Left lung (tissue), 10 donors: Measurements from ENCODE around the gene PFN3. TPM values are rescaled to one million over a fixed set of nuclear protein-coding genes. Genes with fewer than 3 reads are reported as not detected.

ENCODE experiments used
- ATAC-seq: fragments of 200-7000 bp; cut with Tn5 transposase; one replicate; pipeline ENCODE4 v1.9.1; 2020; ENCODE audit warnings: moderate library complexity
- DNase-seq, 4 donors: peaks; one replicate each; pipeline ENCODE4 v3.0.0-alpha.2; 2013 to 2020
- H3K27ac ChIP-seq, 2 donors: fragments of 200-600 bp; sonication (generic) in 1 of 2; one replicate each; pipeline versions ENCODE4 v1.5.0 to v1.8.0; 2020 to 2021
- H3K27me3 ChIP-seq, 2 donors: fragments of 200-600 bp; sonication (generic) in 1 of 2; one replicate each; pipeline versions ENCODE4 v1.5.0 to v1.8.0; 2020 to 2021
- H3K36me3 ChIP-seq, 2 donors: fragments of 200-600 bp; sonication (generic) in 1 of 2; one replicate each; pipeline versions ENCODE4 v1.5.0 to v1.8.0; 2020 to 2021
- H3K4me1 ChIP-seq, 2 donors: fragments of 200-600 bp; one replicate each; pipeline ENCODE4 v1.8.0; 2021
- H3K4me3 ChIP-seq, 2 donors: fragments of 200-600 bp; sonication (generic) in 1 of 2; one replicate each; pipeline versions ENCODE4 v1.5.0 to v1.8.0; 2020 to 2021; ENCODE audit warnings: mild to moderate bottlenecking in 1 of 2
- H3K9me3 ChIP-seq, 2 donors: fragments of 200-600 bp; sonication (generic) in 1 of 2; one replicate each; pipeline versions ENCODE4 v1.5.0 to v1.8.0; 2020 to 2021
- CTCF ChIP-seq, 2 donors: fragments of 200-600 bp; sonication (generic) in 1 of 2; IDR thresholded peaks; one replicate each; pipeline versions ENCODE4 v1.5.0 to v1.8.0; 2021; ENCODE audit warnings: antibody characterized with exemption in 2 of 2
- intact Hi-C, 2 donors: fragments of 100-400 bp; cut with DNase I; formaldehyde crosslinking; loops; one replicate each; pipeline versions ENCODE4 v1.11.2 to v1.14.2; 2022
- polyA plus RNA-seq, 6 donors: library from polyadenylated mRNA; unstranded; fragments of 120-200 nt; gene quantifications; one replicate each; pipeline ENCODE4 v1.2.1, GENCODE V29; 2013; ENCODE audit not compliant: insufficient read length in 6 of 6
- total RNA-seq, 2 donors: library from RNA; stranded (reverse); fragmentation: NEBNext Ultra II Directional; extraction: Animal tissue kit (Norgen Biotek cat#: 25700); gene quantifications; one replicate each; pipeline ENCODE4 v1.2.1, GENCODE V29; 2021
- donor health status: DM: no; HTN: yes; CAD: no.
- donor health status: DM: no; HTN: no; CAD: no.

PFN3 gene
- total and polyA plus RNA-seq, 8 donors, result not detected

- Histone ChIP-seq H3K4me3 (no peak overlapping the region), H3K4me1 (peaks cover 14 to 35% of the 10 kb centered on the region in 2 donors), H3K27ac (no peak overlapping the region), H3K9me3 (no peaks in the 10 kb centered on the region), H3K27me3 (peaks cover 0 to 29% of the 10 kb centered on the region in 2 donors), H3K36me3 (no peaks in the 10 kb centered on the region)
- no peak for TF ChIP-seq CTCF (IDR thresholded peaks at IDR 0.05)
- ATAC-seq, result no peak
- intact Hi-C loops, result loop anchor here (5.0 to 10.0 kb wide), 3 partner anchors 60 to 110 kb away; no protein-coding TSS in a partner anchor
- DNase-seq, result no peak
Measured at GRCh38 chr5:177392765-177393164, 7.7 kb downstream of the PFN3 start.

GRCh38 chr5:177390363-177391300, 9.8 kb downstream of the PFN3 start:
- ATAC-seq (peak; percentile 91), DNase-seq (peak; percentile 78 to 91 (median 84))
- H3K27me3 ChIP-seq, result peaks cover 0 to 18% of the 10 kb centered on the region in 2 donors
- peaks cover 14 to 39% of the 10 kb centered on the region in 2 donors for H3K4me1 ChIP-seq
- no peaks in the 10 kb centered on the region for H3K9me3 ChIP-seq
- TF ChIP-seq CTCF (IDR thresholded peaks at IDR 0.05), result peak; percentile 99
- H3K27ac ChIP-seq, result peak overlapping the region; percentile 71 to 73
- intact Hi-C loops, result loop anchor here (5.0 to 10.0 kb wide), 3 partner anchors 62 to 112 kb away; no protein-coding TSS in a partner anchor
- H3K36me3 ChIP-seq, result no peaks in the 10 kb centered on the region
- H3K4me3 ChIP-seq, result no peak overlapping the region

DNA sequence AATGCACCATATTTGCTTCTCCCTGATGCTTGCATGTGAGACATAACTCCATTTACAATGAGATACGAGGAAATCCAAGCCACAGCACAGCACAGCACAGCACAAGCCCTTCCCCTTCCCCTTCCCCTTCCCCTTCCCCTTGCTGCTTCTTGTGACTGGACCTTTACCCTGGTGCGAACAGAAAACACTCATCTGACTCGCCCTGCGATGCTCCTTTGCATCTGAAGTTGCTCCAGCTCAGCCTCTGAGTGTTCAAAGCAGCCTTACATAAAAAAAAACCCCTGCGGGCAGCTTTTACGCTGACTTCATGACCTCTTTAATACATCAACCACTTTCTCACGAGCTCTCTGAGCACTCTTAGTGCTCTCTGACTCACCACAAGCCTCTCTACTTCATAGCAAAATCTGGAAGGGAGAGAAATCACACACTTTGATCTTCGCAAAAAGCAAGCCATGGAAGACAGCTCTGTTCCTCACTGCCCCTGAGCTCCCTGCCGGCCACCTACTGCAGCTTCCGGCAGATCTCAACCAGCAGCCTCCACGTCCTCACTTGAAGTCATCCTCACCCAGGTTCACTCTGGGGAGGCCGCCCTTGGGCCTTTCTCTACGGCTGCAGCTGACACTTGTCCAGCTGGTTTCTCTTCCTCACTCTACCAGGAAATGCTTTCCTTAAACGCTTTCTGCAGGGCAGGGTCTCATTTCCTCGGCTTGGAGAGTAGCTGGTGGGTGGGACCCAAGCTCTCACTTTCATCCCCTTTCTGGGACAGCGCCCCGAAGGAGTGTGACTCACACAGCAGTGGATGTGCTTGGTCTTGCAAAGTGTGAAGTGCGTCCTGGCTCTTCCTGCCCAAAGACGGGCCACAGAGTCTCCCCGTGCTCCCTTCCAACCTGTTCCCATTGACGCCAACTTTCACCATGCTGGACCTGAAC, 11.0 kb downstream of the PFN3 start:
- Histone ChIP-seq H3K27me3 (peaks cover 0 to 21% of the 10 kb centered on the region in 2 donors), H3K27ac (peak overlapping the region; percentile 71 to 73), H3K9me3 (no peaks in the 10 kb centered on the region), H3K36me3 (no peaks in the 10 kb centered on the region), H3K4me3 (no peak overlapping the region), H3K4me1 (peaks cover 14 to 42% of the 10 kb centered on the region in 2 donors)
- ATAC-seq (peak; percentile 78), DNase-seq (peak in 1 of 4 donors; percentile 73)
- intact Hi-C loops, result loop anchor here (5.0 to 10.0 kb wide), 3 partner anchors 63 to 113 kb away; no protein-coding TSS in a partner anchor
- TF ChIP-seq CTCF (IDR thresholded peaks at IDR 0.05), result no peak

GRCh38 chr5:177388521-177389052, 11.9 kb downstream of the PFN3 start:
- ATAC-seq (no peak), DNase-seq (no peak)
- Histone ChIP-seq H3K27me3 (peaks cover 0 to 28% of the 10 kb centered on the region in 2 donors), H3K36me3 (no peaks in the 10 kb centered on the region), H3K4me3 (no peak overlapping the region), H3K27ac (no peak overlapping the region), H3K4me1 (peaks cover 14 to 39% of the 10 kb centered on the region in 2 donors), H3K9me3 (no peaks in the 10 kb centered on the region)
- TF ChIP-seq CTCF (IDR thresholded peaks at IDR 0.05), result no peak
- intact Hi-C loops, result no loop called here
